Esophagus (tissue), 2 donors: Measurements from ENCODE around the gene ADAMTS20. TPM values are rescaled to one million over a fixed set of nuclear protein-coding genes. Genes with fewer than 3 reads are reported as not detected.

ENCODE experiments used
- H3K27ac ChIP-seq, 2 donors: one replicate each; pipeline ENCODE4 v1.5.1; 2013; ENCODE audit warnings: low read depth in 2 of 2, mild to moderate bottlenecking in 2 of 2, inconsistent platforms in 1 of 2, low read length in 1 of 2, moderate library complexity in 1 of 2
- H3K27me3 ChIP-seq, 2 donors: one replicate each; pipeline ENCODE4 v1.6.1; 2013; ENCODE audit warnings: low read length in 2 of 2, control low read depth in 1 of 2, mild to moderate bottlenecking in 1 of 2; ENCODE audit not compliant: insufficient read depth in 2 of 2, control insufficient read depth in 1 of 2
- H3K36me3 ChIP-seq, 2 donors: one replicate each; pipeline ENCODE4 v1.6.1; 2013; ENCODE audit warnings: low read length in 1 of 2; ENCODE audit not compliant: control insufficient read depth in 2 of 2, insufficient read depth in 2 of 2
- H3K4me1 ChIP-seq, 2 donors: one replicate each; pipeline ENCODE4 v1.6.1; 2013; ENCODE audit warnings: low read length in 1 of 2; ENCODE audit not compliant: control insufficient read depth in 2 of 2, insufficient read depth in 2 of 2
- H3K4me3 ChIP-seq, 2 donors: one replicate each; pipeline ENCODE4 v1.5.1; 2013; ENCODE audit warnings: low read length in 2 of 2, mild to moderate bottlenecking in 2 of 2, low read depth in 1 of 2, moderate library complexity in 1 of 2
- H3K9me3 ChIP-seq, 2 donors: one replicate each; pipeline ENCODE4 v1.6.1; 2013; ENCODE audit warnings: mild to moderate bottlenecking in 2 of 2, low read depth in 1 of 2, low read length in 1 of 2, moderate library complexity in 1 of 2; ENCODE audit not compliant: control insufficient read depth in 2 of 2, insufficient read depth in 1 of 2
- WGBS, 2 donors: extraction: QIAGEN DNeasy Blood & Tissue Kit; methylation state at CpG; one replicate each; pipeline ENCODE4 v1.1.7; 2013; 5-methylcytosine and 5-hydroxymethylcytosine counted together
- polyA plus RNA-seq, 2 donors: library from polyadenylated mRNA; stranded (reverse); fragments of 200-250 nt; gene quantifications; one replicate each; pipeline ENCODE4 v1.2.3, GENCODE V29; 2013
- donor health status: healthy with polysubstance abuse.
- donor health status: Bipolar disorder and iron deficiency.

ADAMTS20 gene, protein sequence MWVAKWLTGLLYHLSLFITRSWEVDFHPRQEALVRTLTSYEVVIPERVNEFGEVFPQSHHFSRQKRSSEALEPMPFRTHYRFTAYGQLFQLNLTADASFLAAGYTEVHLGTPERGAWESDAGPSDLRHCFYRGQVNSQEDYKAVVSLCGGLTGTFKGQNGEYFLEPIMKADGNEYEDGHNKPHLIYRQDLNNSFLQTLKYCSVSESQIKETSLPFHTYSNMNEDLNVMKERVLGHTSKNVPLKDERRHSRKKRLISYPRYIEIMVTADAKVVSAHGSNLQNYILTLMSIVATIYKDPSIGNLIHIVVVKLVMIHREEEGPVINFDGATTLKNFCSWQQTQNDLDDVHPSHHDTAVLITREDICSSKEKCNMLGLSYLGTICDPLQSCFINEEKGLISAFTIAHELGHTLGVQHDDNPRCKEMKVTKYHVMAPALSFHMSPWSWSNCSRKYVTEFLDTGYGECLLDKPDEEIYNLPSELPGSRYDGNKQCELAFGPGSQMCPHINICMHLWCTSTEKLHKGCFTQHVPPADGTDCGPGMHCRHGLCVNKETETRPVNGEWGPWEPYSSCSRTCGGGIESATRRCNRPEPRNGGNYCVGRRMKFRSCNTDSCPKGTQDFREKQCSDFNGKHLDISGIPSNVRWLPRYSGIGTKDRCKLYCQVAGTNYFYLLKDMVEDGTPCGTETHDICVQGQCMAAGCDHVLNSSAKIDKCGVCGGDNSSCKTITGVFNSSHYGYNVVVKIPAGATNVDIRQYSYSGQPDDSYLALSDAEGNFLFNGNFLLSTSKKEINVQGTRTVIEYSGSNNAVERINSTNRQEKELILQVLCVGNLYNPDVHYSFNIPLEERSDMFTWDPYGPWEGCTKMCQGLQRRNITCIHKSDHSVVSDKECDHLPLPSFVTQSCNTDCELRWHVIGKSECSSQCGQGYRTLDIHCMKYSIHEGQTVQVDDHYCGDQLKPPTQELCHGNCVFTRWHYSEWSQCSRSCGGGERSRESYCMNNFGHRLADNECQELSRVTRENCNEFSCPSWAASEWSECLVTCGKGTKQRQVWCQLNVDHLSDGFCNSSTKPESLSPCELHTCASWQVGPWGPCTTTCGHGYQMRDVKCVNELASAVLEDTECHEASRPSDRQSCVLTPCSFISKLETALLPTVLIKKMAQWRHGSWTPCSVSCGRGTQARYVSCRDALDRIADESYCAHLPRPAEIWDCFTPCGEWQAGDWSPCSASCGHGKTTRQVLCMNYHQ (N-terminal part only)
- not detected for polyA plus RNA-seq

DNA sequence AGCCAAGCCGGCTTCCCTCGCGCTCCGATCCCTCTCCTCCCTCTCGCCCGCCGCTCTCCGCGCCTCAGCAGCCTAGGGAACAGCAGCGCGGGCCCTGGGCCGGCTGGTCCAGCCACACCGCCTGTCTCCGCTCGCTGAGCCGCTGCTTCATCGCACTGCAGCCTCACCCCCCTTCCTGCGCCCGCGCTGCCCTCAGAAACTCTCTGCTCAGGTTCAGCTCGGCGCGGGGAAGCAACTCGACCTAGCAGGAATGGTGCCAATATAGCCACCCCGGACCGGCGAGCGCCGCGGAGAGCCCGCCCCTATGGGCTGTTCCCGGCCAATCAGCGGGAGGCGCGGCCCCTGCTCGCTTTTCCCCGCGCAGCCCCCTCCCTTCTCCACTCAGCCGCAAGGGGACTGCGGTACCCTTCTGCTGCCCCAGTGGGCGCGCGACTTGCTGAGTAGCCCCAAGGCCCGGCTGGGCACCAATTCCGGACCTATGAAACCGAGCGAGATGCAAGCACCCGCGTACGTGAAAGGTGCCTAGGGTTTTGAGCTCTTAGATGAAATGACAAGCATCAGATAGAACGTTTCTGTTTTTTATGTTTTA, at the start of gene ADAMTS20:
ADAMTS20 (minus strand) TSS at position 233 of the 589 bp plus-strand sequence. CDS start 282 bp downstream, outside the sequence.
- WGBS, 2 donors: 5 to 9% methylated on average over 49 to 51 of the region's 51 CpGs
- Histone ChIP-seq H3K9me3 (peaks cover 0 to 14% of the 10 kb centered on the region in 2 donors), H3K4me1 (peaks cover 5 to 12% of the 10 kb centered on the region in 2 donors), H3K4me3 (peak within 1 kb of the TSS in 1 of 2 donors; percentile 4), H3K27ac (no peak within 1 kb of the TSS), H3K36me3 (no peaks in the 10 kb centered on the region), H3K27me3 (peaks cover 4 to 7% of the 10 kb centered on the region in 2 donors)

DNA sequence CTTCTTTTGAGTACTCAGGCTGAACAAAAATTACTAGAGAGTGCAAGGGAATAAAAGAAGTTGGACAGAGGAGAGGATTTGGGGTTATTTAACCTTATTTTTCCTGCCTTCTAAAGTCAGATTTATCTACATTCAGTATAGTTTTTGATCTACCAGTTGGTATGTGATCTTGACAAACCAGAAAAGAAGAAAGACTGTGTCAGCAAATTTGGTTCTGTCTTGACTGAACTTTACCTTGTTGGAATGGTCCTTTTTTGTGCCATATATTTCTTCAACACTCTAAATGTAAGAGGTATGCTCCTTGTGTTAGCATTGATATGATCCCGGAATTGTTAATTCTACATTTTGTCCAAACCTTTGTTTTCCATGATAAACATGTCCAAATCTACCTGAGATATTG, 47.7 kb upstream of the ADAMTS20 start:
- Histone ChIP-seq H3K27ac (no peak overlapping the region), H3K27me3 (no peaks in the 10 kb centered on the region), H3K36me3 (no peaks in the 10 kb centered on the region), H3K4me3 (no peak overlapping the region), H3K9me3 (no peaks in the 10 kb centered on the region), H3K4me1 (no peaks in the 10 kb centered on the region)
- WGBS, 2 donors: 82 to 87% methylated on average over 1 of the region's 1 CpG

DNA sequence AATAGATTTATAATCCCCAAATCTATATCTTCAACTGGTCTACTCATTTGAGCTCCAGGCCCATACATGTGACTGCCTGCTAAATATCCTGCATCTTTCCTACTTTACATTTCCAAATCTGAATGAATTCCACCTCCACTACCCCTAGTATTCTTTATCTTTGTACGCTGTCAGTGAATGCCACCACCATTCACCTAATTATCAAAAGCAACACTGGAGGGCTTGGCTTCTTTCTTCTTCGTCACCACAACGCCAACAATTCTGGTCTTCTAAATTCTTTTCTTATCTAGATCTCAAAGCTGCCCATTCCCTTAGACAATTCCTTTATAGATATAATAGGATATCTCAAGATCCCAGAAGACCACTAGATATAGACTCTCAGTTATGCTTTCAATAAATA, 47.1 kb upstream of the ADAMTS20 start:
- H3K4me3 ChIP-seq: no peak overlapping the region
- 82 to 88% methylated on average over 3 of the region's 3 CpGs for WGBS, 2 donors

DNA sequence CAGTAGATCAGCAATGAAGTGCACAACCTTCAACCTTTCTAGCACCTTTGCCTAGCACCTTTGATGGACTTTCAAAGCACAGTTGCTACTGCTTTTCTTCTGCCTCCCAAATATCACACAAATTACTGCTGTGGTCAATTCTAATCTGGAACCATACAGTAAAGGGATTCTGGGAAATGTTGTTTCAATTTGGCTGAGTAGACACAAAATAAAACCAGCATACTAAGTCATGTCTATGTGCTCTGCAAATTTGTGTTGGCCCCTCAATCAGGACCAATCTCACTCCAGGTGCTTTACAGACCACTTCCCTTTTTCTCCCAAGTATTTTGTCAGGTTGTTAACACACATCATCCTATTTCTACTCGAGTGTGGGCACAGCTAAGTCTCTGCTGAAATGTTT, 38.3 kb upstream of the ADAMTS20 start:
- H3K27me3 ChIP-seq: no peaks in the 10 kb centered on the region
- no peak overlapping the region for H3K27ac ChIP-seq
- no peak overlapping the region for H3K4me3 ChIP-seq
- no peaks in the 10 kb centered on the region for H3K36me3 ChIP-seq
- H3K4me1 ChIP-seq: no peaks in the 10 kb centered on the region
- H3K9me3 ChIP-seq: no peaks in the 10 kb centered on the region
- WGBS, 2 donors: 40 to 53% methylated on average over 1 of the region's 1 CpG

More for the DNA sequence above, 47.1 kb upstream of the ADAMTS20 start:
- Histone ChIP-seq H3K9me3 (no peaks in the 10 kb centered on the region), H3K27ac (no peak overlapping the region), H3K4me1 (no peaks in the 10 kb centered on the region), H3K36me3 (no peaks in the 10 kb centered on the region), H3K27me3 (no peaks in the 10 kb centered on the region)

DNA sequence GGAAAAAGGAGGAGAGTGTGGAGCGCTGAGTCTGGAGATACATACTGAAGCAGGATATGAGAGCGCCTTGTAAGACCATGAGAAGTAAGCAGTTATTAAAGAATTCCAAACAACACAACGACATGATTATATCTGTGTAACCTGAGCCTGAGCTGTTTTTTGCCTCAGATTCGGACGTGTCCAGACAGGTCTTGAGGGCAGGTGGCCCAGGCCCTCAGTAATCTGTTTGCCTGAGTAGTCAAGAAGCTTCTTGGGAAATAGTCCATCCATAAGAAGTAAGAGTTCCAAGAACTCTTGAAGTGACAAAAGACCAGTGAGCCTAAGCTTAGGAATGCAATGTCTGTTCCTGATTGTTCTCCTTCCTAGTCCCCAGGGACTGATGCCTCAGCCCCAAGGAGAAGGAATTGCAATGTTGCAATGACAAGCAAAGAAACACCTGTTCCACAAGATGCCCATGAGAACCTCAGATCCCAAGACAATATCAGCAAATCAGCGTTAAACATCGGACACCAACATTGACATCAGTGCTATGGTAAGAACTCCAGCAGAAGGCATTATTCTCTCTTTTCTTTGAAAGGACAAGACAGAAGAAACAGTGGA, 34.7 kb upstream of the ADAMTS20 start:
- 82 to 83% methylated on average over 7 of the region's 7 CpGs for WGBS, 2 donors
- Histone ChIP-seq H3K4me1 (no peaks in the 10 kb centered on the region), H3K27me3 (no peaks in the 10 kb centered on the region), H3K27ac (no peak overlapping the region), H3K4me3 (no peak overlapping the region), H3K36me3 (no peaks in the 10 kb centered on the region), H3K9me3 (no peaks in the 10 kb centered on the region)

DNA sequence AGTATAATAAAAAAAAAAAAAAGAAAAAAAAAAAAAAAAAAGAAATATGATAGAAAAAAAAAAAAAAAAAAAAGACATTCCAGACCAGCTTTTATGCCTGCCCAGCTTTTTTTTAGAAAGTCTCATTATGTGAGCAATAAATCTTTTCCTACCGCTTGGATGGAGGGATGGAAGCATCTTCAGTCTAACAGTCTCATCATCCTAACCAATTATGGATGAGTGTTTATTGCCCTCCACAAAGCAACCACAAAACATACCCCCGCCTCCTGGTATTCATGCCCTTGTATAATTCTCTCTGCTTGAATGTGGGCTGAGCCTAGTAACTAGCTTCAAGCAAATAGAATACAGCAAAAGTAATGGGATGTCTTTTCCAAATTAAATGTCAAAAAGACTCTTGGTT, 33.7 kb upstream of the ADAMTS20 start:
- 85 to 94% methylated on average over 2 of the region's 2 CpGs for WGBS, 2 donors
- H3K4me1 ChIP-seq: no peaks in the 10 kb centered on the region
- H3K4me3 ChIP-seq: no peak overlapping the region
- no peaks in the 10 kb centered on the region for H3K27me3 ChIP-seq
- no peaks in the 10 kb centered on the region for H3K9me3 ChIP-seq
- H3K36me3 ChIP-seq: no peaks in the 10 kb centered on the region
- H3K27ac ChIP-seq: no peak overlapping the region

DNA sequence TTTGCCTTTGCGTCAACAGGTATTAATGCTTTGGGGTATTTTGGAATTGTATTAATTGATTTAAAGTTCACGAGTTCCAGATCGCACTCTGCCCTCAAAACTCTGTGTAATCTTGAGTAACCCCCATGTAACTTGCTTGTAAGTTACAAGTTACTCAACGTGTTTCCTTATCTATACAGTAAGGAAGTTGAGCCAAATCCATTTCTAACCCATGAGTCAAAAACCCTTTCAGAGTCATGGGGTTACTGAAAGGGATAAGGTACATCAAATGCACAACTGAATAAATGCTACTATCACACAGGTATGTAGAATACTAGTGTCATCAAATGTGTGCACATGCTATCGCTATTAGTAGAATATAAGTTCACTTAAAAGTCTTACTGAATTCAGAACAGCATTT, 28.6 kb upstream of the ADAMTS20 start:
- Histone ChIP-seq H3K4me1 (no peaks in the 10 kb centered on the region), H3K27ac (no peak overlapping the region), H3K27me3 (no peaks in the 10 kb centered on the region), H3K4me3 (no peak overlapping the region), H3K9me3 (no peaks in the 10 kb centered on the region), H3K36me3 (no peaks in the 10 kb centered on the region)
- WGBS, 2 donors: 82 to 90% methylated on average over 5 of the region's 5 CpGs

DNA sequence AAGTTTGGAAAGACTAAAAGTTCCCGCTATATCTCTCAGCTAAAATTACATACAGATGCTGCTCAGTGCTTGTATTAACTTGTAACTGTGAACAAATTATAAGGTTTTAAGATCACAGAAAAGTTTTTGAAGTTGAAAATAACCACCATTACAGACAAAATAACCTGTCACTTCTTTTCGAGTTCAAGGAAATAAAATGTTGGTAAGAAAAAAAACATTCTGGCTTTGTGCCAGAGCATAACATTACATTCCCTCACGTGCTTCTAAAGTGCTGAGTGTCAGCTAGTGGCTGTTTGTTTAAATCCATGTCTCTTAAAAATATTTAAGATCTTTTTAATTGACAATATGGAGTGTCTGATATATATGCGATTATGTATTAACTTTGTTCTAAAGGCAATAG, 27.2 kb upstream of the ADAMTS20 start:
- Histone ChIP-seq H3K27me3 (no peaks in the 10 kb centered on the region), H3K9me3 (no peaks in the 10 kb centered on the region), H3K4me3 (no peak overlapping the region), H3K27ac (no peak overlapping the region), H3K4me1 (no peaks in the 10 kb centered on the region), H3K36me3 (no peaks in the 10 kb centered on the region)
- WGBS, 2 donors: 19 to 25% methylated on average over 4 of the region's 4 CpGs

DNA sequence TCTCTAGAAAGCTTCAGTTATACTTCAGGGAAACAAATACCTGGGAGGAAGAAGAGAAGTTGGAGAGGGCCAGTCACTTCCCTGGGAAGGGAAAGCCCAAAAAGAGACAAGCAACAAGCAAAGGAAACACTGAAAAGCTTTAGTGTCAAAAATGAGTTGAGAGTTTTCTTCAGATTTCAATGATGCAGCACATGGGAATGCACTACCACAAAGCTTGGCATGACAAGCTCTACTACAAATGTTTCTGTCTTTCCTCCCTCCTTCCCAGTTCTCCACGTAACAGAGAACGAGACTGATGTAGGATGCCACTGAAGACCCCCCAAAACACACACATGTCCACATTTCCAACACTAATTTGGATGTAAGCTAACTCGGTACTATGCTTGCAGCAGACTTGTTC, 26.8 kb upstream of the ADAMTS20 start:
- no peaks in the 10 kb centered on the region for H3K9me3 ChIP-seq
- H3K27ac ChIP-seq: no peak overlapping the region
- 15 to 35% methylated on average over 3 of the region's 3 CpGs for WGBS, 2 donors
- no peak overlapping the region for H3K4me3 ChIP-seq
- H3K4me1 ChIP-seq: no peaks in the 10 kb centered on the region
- no peaks in the 10 kb centered on the region for H3K27me3 ChIP-seq
- H3K36me3 ChIP-seq: no peaks in the 10 kb centered on the region
